BLaER1 treated with 17β-estradiol and CSF1 and Interleukin-3, amounts not matched to agents 10 nM and 100 nM (cell line): ENCODE measurements around the gene NDUFS7.

Experiments used
- H3K27ac ChIP-seq, 11 experiments: shearing (Covaris generic); formaldehyde crosslinking; 2 replicates each; pipeline ENCODE4 v1.8.1; 2022
- H3K27me3 ChIP-seq, 11 experiments: shearing (Covaris generic); formaldehyde crosslinking; 2 replicates each; pipeline ENCODE4 v1.8.1; 2022
- H3K36me3 ChIP-seq, 11 experiments: shearing (Covaris generic); formaldehyde crosslinking; 2 replicates each; pipeline ENCODE4 v1.8.1; 2022
- H3K4me1 ChIP-seq, 10 experiments: shearing (Covaris generic); formaldehyde crosslinking; 2 replicates each; pipeline ENCODE4 v1.8.1; 2022
- H3K4me2 ChIP-seq, 11 experiments: shearing (Covaris generic); formaldehyde crosslinking; 2 replicates each; pipeline ENCODE4 v1.8.1; 2022
- H3K4me3 ChIP-seq, 10 experiments: shearing (Covaris generic); formaldehyde crosslinking; 2 replicates each; pipeline ENCODE4 v1.8.1; 2022
- H3K9ac ChIP-seq, 11 experiments: shearing (Covaris generic); formaldehyde crosslinking; 2 replicates each; pipeline ENCODE4 v1.8.1; 2022
- H3K9me3 ChIP-seq, 11 experiments: shearing (Covaris generic); formaldehyde crosslinking; replicated peaks in 1 of 11; 2 replicates each; pipeline ENCODE4 v1.8.1; 2022
- H4K20me1 ChIP-seq, 11 experiments: shearing (Covaris generic); formaldehyde crosslinking; 2 replicates each; pipeline ENCODE4 v1.8.1; 2022
- Cebpa-rat ChIP-seq, 11 experiments: shearing (Covaris generic); IDR thresholded peaks; 2 replicates each; pipeline ENCODE4 v1.8.1; 2022

Gene NDUFS7

GRCh38 chr19:1390890-1391423 is 7.2 kb downstream of the NDUFS7 start:
- Histone ChIP-seq H3K4me2 (no peak overlapping the region), H3K9ac (no peak overlapping the region), H3K4me1 (peaks cover 4 to 21% (median 14%) of the 10 kb centered on the region in 10 experiments), H3K36me3 (peaks cover 52 to 94% (median 84%) of the 10 kb centered on the region in 11 experiments), H3K4me3 (no peak overlapping the region), H4K20me1 (peaks cover 21 to 85% (median 52%) of the 10 kb centered on the region in 11 experiments; a peak in 20 of 22 replicates), H3K27ac (no peak overlapping the region), H3K9me3 (no peaks in the 10 kb centered on the region), H3K27me3 (no peaks in the 10 kb centered on the region)
- TF ChIP-seq Cebpa-rat (IDR thresholded peaks at IDR 0.05): no peak

- H3K4me1 ChIP-seq: peaks cover 14 to 23% (median 19%) of the 10 kb centered on the region in 10 experiments
- H3K27ac ChIP-seq: no peak overlapping the region
- TF ChIP-seq Cebpa-rat (IDR thresholded peaks at IDR 0.05): no peak
- H3K36me3 ChIP-seq: peaks cover 51 to 81% (median 72%) of the 10 kb centered on the region in 11 experiments
- peaks cover 24 to 84% (median 53%) of the 10 kb centered on the region in 11 experiments; a peak in 20 of 22 replicates for H4K20me1 ChIP-seq
- H3K4me3 ChIP-seq: no peak overlapping the region
- H3K4me2 ChIP-seq: no peak overlapping the region
- H3K9me3 ChIP-seq: no peaks in the 10 kb centered on the region
- H3K9ac ChIP-seq: no peak overlapping the region
- H3K27me3 ChIP-seq: no peaks in the 10 kb centered on the region
Observed at GRCh38 chr19:1392407-1392806, 8.7 kb downstream of the NDUFS7 start.

GRCh38 chr19:1392939-1393530 is 9.3 kb downstream of the NDUFS7 start:
- Histone ChIP-seq H3K4me1 (peaks cover 19 to 27% (median 24%) of the 10 kb centered on the region in 10 experiments), H3K27me3 (no peaks in the 10 kb centered on the region), H3K27ac (no peak overlapping the region), H3K9ac (no peak overlapping the region), H3K36me3 (peaks cover 48 to 78% (median 69%) of the 10 kb centered on the region in 11 experiments), H3K4me3 (no peak overlapping the region), H3K4me2 (no peak overlapping the region), H4K20me1 (peaks cover 22 to 86% (median 53%) of the 10 kb centered on the region in 11 experiments; a peak in 19 of 22 replicates), H3K9me3 (no peaks in the 10 kb centered on the region)
- TF ChIP-seq Cebpa-rat (IDR thresholded peaks at IDR 0.05): no peak

- Histone ChIP-seq H3K4me3 (no peak overlapping the region), H4K20me1 (peaks cover 14 to 80% (median 51%) of the 10 kb centered on the region in 11 experiments; a peak in 19 of 22 replicates), H3K36me3 (peaks cover 40 to 78% (median 63%) of the 10 kb centered on the region in 11 experiments), H3K4me2 (no peak overlapping the region), H3K4me1 (peaks cover 19 to 29% (median 24%) of the 10 kb centered on the region in 10 experiments), H3K27ac (no peak overlapping the region), H3K27me3 (no peaks in the 10 kb centered on the region), H3K9ac (no peak overlapping the region), H3K9me3 (no peaks in the 10 kb centered on the region)
- TF ChIP-seq Cebpa-rat (IDR thresholded peaks at IDR 0.05): no peak
Observed at GRCh38 chr19:1393841-1394240, 10.1 kb downstream of the NDUFS7 start.

GRCh38 chr19:1394252-1395193 is 10.8 kb downstream of the NDUFS7 start:
- peaks cover 34 to 78% (median 56%) of the 10 kb centered on the region in 11 experiments for H3K36me3 ChIP-seq
- H3K4me2 ChIP-seq: no peak overlapping the region
- peaks cover 19 to 34% (median 25%) of the 10 kb centered on the region in 10 experiments for H3K4me1 ChIP-seq
- H3K4me3 ChIP-seq: no peak overlapping the region
- no peaks in the 10 kb centered on the region for H3K27me3 ChIP-seq
- H3K9ac ChIP-seq: no peak overlapping the region
- TF ChIP-seq Cebpa-rat (IDR thresholded peaks at IDR 0.05): no peak
- H3K9me3 ChIP-seq: no peaks in the 10 kb centered on the region
- H3K27ac ChIP-seq: no peak overlapping the region
- H4K20me1 ChIP-seq: peaks cover 8 to 80% (median 46%) of the 10 kb centered on the region in 11 experiments; a peak in 19 of 22 replicates

GRCh38 chr19:1395194-1396018 is 11.7 kb downstream of the NDUFS7 start:
- peaks cover 27 to 71% (median 49%) of the 10 kb centered on the region in 11 experiments for H3K36me3 ChIP-seq
- H3K27me3 ChIP-seq: no peaks in the 10 kb centered on the region
- H4K20me1 ChIP-seq: peaks cover 7 to 79% (median 49%) of the 10 kb centered on the region in 11 experiments; a peak in 19 of 22 replicates
- H3K4me1 ChIP-seq: peaks cover 22 to 41% (median 29%) of the 10 kb centered on the region in 10 experiments
- no peaks in the 10 kb centered on the region for H3K9me3 ChIP-seq
- TF ChIP-seq Cebpa-rat (IDR thresholded peaks at IDR 0.05): no peak
- peak overlapping the region in 2 of 11 experiments; percentile 10 to 29; a peak in 1 of 22 replicates for H3K9ac ChIP-seq
- no peak overlapping the region for H3K27ac ChIP-seq
- peak overlapping the region in 8 of 11 experiments; percentile 59 to 79 (median 72); a peak in 12 of 22 replicates for H3K4me2 ChIP-seq
- H3K4me3 ChIP-seq: no peak overlapping the region

GRCh38 chr19:1396019-1396767 is 12.5 kb downstream of the NDUFS7 start:
- H4K20me1 ChIP-seq: peaks cover 7 to 74% (median 47%) of the 10 kb centered on the region in 11 experiments; a peak in 19 of 22 replicates
- no peaks in the 10 kb centered on the region for H3K9me3 ChIP-seq
- peak overlapping the region; percentile 59 to 84 (median 72) for H3K4me2 ChIP-seq
- H3K9ac ChIP-seq: peak overlapping the region in 6 of 11 experiments; percentile 10 to 43 (median 24); a peak in 4 of 22 replicates
- H3K27me3 ChIP-seq: no peaks in the 10 kb centered on the region
- H3K4me1 ChIP-seq: peaks cover 26 to 48% (median 36%) of the 10 kb centered on the region in 10 experiments
- H3K27ac ChIP-seq: no peak overlapping the region
- no peak overlapping the region for H3K4me3 ChIP-seq
- TF ChIP-seq Cebpa-rat (IDR thresholded peaks at IDR 0.05): no peak
- peaks cover 19 to 63% (median 42%) of the 10 kb centered on the region in 11 experiments for H3K36me3 ChIP-seq
